Measurements from ENCODE around the gene ELFN2. TPM values are rescaled to one million over a fixed set of nuclear protein-coding genes. Genes with fewer than 3 reads are reported as not detected.

ELFN2 gene
- total RNA-seq, 3 donors from 2014 or later = 0.35 to 0.54 TPM; not detected in 1

- Histone ChIP-seq H3K36me3 (ENCODE audit: low read depth) (no peaks in the 10 kb centered on the region), H3K9me3 (no peaks in the 10 kb centered on the region), H3K4me1 (ENCODE audit: low read depth) (no peaks in the 10 kb centered on the region), H3K4me3 (no peak overlapping the region)
- DNase-seq = no peak
- TF ChIP-seq CTCF (IDR thresholded peaks at IDR 0.05) = no peak
- intact Hi-C loops (cut with DNase I, micrococcal nuclease) = no loop called here
- ATAC-seq = no peak
Measured at GRCh38 chr22:37393746-37394145, 33.5 kb downstream of the ELFN2 start.

- no peak for DNase-seq
- no peak for ATAC-seq
- Histone ChIP-seq H3K4me3 (no peak overlapping the region), H3K36me3 (ENCODE audit: low read depth) (no peaks in the 10 kb centered on the region), H3K9me3 (no peaks in the 10 kb centered on the region), H3K4me1 (ENCODE audit: low read depth) (no peaks in the 10 kb centered on the region)
- intact Hi-C loops (cut with DNase I, micrococcal nuclease) = no loop called here
- TF ChIP-seq CTCF (IDR thresholded peaks at IDR 0.05) = no peak
Measured at GRCh38 chr22:37392721-37393328, 34.5 kb downstream of the ELFN2 start.

DNA sequence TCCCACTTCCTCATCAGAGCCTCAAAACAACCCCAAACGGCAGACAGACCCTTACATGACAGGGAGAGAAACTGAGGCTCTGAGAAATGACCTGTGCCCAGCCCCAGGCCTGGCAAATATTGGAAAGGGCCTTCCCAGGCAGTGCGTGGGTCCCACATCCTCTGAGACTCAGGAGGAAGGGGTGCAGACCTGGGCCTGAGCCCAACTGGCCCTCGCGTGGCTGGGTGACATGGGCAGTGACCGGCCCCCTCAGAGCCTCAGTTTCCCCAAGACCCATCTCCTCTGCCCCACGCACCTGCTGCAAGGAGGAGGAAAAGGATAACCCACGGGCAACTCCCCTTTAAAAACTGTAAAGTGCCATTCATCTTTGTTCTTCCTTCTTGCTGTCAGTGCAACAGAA, 35.6 kb downstream of the ELFN2 start:
- no peaks in the 10 kb centered on the region for H3K36me3 ChIP-seq (ENCODE audit: low read depth)
- no peaks in the 10 kb centered on the region for H3K9me3 ChIP-seq
- H3K4me3 ChIP-seq = no peak overlapping the region
- no peak for TF ChIP-seq CTCF (IDR thresholded peaks at IDR 0.05)
- H3K4me1 ChIP-seq (ENCODE audit: low read depth) = no peaks in the 10 kb centered on the region
- DNase-seq (no peak), ATAC-seq (no peak)
- intact Hi-C loops (cut with DNase I, micrococcal nuclease) = no loop called here

DNA sequence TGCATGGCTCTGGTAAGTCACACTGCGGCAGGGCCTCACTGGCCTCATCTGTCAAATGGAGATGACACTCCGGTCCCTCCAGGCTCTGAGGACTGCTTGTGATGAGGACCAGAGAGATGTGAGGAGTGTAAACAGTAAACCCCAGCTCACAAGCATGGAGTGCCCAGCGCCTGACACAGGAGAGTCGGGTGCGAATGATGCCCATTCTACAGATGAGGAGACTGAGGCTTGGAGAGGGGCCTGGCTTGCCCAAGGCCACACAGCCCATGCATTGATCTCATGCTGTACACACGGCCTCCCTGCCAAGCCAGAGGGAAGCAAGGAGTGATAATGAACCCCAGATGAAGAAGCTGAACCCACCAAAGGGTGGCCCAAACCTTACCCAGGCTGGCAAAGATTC, 37.2 kb downstream of the ELFN2 start:
- no peaks in the 10 kb centered on the region for H3K9me3 ChIP-seq
- no peaks in the 10 kb centered on the region for H3K4me1 ChIP-seq (ENCODE audit: low read depth)
- intact Hi-C loops (cut with DNase I, micrococcal nuclease) = no loop called here
- TF ChIP-seq CTCF (IDR thresholded peaks at IDR 0.05) = no peak
- no peak overlapping the region for H3K4me3 ChIP-seq
- DNase-seq (no peak), ATAC-seq (no peak)
- no peaks in the 10 kb centered on the region for H3K36me3 ChIP-seq (ENCODE audit: low read depth)

- intact Hi-C loops (cut with DNase I, micrococcal nuclease) = no loop called here
- no peak for TF ChIP-seq CTCF (IDR thresholded peaks at IDR 0.05)
- Histone ChIP-seq H3K4me3 (no peak overlapping the region), H3K9me3 (no peaks in the 10 kb centered on the region), H3K4me1 (ENCODE audit: low read depth) (no peaks in the 10 kb centered on the region), H3K36me3 (ENCODE audit: low read depth) (no peaks in the 10 kb centered on the region)
- ATAC-seq (no peak), DNase-seq (no peak)
Measured at GRCh38 chr22:37388538-37388937, 38.7 kb downstream of the ELFN2 start.

GRCh38 chr22:37387793-37388192, 39.5 kb downstream of the ELFN2 start:
- H3K9me3 ChIP-seq = no peaks in the 10 kb centered on the region
- no peak for ATAC-seq
- no peaks in the 10 kb centered on the region for H3K36me3 ChIP-seq (ENCODE audit: low read depth)
- no peak for DNase-seq
- no peak for TF ChIP-seq CTCF (IDR thresholded peaks at IDR 0.05)
- H3K4me3 ChIP-seq = no peak overlapping the region
- intact Hi-C loops (cut with DNase I, micrococcal nuclease) = no loop called here
- no peaks in the 10 kb centered on the region for H3K4me1 ChIP-seq (ENCODE audit: low read depth)

Measured in mucosa of descending colon (tissue), 3 donors.